CD4-positive, alpha-beta T cell treated with Interleukin-10 for 1 hour (primary cell): ENCODE data around the gene SLC28A3.
"Not testable (repeated sequence)": the region's sequence is repeated elsewhere in the genome, so short reads cannot be mapped to it uniquely, and the experiment has no call there.

Experiments
- DNase-seq: peaks from one replicate; pipeline ENCODE4 v3.0.0-alpha.2; 2020

The SLC28A3 gene, protein sequence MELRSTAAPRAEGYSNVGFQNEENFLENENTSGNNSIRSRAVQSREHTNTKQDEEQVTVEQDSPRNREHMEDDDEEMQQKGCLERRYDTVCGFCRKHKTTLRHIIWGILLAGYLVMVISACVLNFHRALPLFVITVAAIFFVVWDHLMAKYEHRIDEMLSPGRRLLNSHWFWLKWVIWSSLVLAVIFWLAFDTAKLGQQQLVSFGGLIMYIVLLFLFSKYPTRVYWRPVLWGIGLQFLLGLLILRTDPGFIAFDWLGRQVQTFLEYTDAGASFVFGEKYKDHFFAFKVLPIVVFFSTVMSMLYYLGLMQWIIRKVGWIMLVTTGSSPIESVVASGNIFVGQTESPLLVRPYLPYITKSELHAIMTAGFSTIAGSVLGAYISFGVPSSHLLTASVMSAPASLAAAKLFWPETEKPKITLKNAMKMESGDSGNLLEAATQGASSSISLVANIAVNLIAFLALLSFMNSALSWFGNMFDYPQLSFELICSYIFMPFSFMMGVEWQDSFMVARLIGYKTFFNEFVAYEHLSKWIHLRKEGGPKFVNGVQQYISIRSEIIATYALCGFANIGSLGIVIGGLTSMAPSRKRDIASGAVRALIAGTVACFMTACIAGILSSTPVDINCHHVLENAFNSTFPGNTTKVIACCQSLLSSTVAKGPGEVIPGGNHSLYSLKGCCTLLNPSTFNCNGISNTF

DNA sequence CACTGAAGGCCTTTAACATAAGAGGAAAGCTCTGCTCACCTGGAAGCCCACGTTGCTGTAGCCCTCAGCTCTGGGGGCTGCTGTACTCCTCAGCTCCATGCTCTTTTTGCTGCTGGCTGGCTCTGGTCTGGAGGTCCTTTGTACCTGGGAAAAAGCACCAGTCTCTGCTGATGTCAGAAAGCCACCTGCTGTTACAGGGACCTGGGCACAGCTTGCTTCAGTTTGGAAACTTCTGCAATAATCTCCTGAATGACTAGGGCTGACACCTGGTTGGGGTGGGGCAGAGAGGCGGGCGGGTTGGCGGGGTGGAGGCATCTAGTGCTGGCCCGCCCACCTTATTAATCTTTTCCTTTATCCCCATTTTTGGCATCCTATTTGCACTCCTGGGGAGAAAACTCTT is at the start of gene SLC28A3:
Gene SLC28A3 (minus strand): TSS at position 224 of the 400 bp plus-strand sequence. CDS start 125 bp downstream, at position 99.
- no peak for DNase-seq

GRCh38 chr9:84390254-84390653 is 49.7 kb upstream of the SLC28A3 start:
- DNase-seq = not testable (repeated sequence)

GRCh38 chr9:84387821-84388220 is 47.3 kb upstream of the SLC28A3 start:
- DNase-seq = no peak

DNA sequence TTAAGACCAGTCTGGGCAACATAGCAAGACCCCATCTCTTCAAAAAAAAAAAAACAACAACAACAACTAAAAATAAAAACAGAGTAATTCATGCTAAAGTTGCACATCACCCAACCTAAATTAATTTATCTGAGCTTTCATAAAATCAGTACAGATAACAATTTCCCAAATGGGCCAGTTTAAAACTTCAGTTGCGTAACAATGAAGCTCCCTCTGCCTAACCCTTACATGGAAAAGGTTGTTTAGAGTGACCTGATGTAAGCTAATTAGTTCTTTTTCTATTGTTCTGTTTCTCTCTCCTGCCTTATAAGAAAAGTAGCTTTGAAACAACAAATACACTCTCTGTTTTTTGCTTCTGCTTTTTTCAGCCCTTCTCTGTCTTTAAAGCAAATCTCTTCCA is 46.2 kb upstream of the SLC28A3 start:
- no peak for DNase-seq

GRCh38 chr9:84385386-84386040 is 45.0 kb upstream of the SLC28A3 start:
- DNase-seq = no peak

- no peak for DNase-seq
These were observed 44.1 kb upstream of the SLC28A3 start for GRCh38 chr9:84384617-84385016.

GRCh38 chr9:84383178-84383577 is 42.6 kb upstream of the SLC28A3 start:
- DNase-seq = no peak

DNA sequence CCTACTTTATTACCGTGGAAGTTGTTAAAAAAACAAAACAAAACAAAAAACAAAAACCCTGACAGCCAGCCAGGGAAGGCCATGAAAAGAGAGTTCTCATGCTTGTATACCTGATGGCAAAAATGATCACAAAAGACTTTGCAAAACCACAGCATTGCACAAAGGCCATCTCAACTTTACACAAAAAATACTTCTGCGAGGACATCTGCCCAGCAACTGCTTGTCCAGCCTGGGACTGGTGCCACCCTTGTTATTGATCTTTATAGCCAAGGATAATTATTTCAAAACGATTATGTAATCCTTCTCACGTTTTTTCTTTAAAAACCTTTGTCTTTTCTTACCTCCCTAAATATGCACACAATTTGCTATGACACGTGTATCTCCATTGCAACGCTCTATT is 42.2 kb upstream of the SLC28A3 start:
- no peak for DNase-seq

DNA sequence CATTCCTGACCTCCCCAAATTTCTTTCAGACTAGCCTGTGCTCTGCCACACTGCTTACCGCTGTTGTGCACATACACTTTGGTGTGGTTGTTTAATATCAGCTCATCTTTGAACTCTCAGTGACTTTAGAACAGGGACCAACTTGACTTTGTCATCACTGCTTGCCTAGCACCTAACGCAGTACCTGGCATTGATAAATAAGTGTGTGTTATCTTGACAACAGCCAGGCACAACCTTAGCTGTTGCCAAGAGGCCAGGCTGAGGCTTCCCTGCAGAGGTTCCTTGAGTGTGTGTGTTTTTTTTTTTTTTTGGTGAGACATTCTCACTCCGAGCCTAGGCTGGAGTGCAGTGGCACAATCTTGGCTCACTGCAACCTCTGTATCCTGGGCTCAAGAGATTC is 41.0 kb upstream of the SLC28A3 start:
- no peak for DNase-seq

DNA sequence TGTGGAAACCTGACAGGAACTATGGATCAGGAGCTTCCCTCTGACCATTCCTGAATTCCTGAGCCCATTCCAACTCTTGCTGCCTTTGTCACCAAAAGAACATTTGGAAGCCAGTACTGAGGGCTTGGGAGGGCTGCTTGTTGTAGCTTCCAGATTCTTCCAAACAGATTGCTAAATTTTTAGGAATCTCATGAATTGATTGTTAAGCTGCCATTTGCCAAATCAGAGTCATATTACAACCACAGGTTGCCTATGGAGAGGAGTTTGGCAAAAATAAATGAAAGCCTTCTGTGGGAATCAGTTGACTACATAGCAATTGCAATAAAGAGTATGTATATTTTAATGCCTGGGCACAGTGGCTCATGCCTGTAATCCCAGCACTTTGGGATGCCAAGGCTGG is 39.2 kb upstream of the SLC28A3 start:
- DNase-seq = no peak

DNA sequence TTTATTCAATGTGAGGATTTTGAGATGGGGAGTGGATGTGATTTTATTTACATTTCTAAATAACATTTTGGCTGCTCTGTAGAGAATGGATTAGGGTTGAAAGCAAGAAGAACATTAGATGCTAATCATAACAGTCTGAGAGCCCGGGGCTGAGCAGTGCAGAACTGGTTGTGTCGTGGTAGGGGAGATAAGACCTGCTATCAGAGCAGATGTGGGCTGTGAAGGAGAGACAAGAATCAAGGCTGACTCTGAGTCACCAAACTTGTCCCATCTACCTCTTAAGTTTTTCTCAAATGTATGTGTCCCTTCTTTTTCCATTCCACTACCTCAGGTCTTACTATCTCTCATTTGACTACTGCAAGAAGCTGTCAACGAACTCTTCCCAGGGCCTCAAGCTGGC is 35.4 kb upstream of the SLC28A3 start:
- no peak for DNase-seq

GRCh38 chr9:84374516-84374915 is 34.0 kb upstream of the SLC28A3 start:
- DNase-seq = no peak

DNA sequence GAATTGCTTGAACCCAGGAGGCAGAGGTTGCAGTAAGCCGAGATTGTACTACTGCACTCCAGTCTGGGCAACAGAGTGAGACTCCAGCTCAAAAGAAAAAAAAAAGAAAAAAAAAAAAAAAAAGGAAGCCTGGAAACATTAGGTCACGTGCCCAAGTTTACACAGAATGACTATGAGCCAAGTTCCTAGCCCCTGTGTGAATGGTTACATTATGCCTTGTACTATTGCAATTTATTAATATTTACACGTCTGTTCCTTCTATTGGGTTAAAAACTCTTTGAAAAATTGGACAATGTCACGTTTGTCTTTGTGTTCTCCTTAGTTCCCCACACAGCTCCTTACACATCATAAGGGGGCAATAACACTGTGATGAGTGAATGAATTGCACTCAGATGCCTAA is 33.5 kb upstream of the SLC28A3 start:
- DNase-seq = no peak

DNA sequence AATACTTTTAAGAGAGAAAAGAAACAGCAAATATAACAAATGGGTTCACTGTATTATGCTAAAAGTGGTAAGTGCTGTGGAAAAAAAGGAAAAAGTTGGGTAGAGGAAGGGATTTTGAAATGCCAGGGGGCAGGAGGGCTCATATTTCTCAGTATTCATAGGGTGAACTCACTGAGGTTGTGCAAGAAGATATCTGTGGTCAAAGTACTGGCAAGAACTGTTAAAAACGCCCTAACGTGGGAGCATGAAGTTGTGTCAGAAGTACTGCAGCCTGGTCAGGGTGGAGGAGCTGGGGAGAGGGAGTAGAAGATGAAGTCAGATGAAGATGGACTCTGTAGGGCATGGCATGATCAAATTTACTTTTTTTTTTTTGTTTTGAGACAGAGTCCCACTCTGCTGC is 31.2 kb upstream of the SLC28A3 start:
- no peak for DNase-seq

GRCh38 chr9:84368601-84369000 is 28.0 kb upstream of the SLC28A3 start:
- no peak for DNase-seq

DNA sequence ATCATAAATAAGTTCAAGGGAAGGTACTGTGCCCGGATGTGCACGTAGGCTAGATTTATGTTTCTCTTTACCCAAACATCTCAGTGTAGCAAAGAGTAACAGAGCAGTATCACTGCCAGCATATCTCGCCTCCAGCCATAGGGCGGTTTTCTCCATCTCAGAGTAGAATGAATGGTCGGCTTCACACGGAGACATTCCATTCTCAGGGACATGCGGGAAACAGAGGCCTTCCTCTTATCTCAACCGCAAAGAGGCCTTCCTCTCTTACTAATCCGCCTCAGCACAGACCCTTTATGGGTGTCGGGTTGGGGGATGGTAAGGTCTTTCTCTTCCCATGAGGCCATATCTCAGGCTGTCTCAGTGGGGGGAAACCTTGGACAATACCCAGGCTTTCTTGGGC is 27.2 kb upstream of the SLC28A3 start:
- DNase-seq = not testable (repeated sequence)

DNA sequence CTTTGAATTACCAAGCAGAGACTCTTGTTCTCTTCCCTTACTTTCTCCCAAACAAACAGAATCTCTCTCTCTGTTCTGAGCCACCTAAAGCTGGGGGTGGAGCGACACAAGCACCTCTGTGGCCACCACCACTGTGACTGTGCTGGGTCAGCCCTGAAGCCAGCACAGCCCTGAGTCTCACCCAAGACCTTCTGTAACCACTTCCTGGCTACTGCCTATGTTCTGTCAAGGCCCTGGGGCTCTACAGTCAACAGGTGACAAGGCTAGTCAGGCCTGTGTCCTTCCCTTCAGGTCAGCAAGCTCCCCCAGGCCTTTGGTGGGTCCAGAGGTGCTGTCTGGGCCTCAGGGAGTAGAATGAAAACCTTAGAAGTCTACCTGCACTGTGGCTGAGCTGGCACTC is 26.1 kb upstream of the SLC28A3 start:
- no peak for DNase-seq

- not testable (repeated sequence) for DNase-seq
These were observed 24.4 kb upstream of the SLC28A3 start for GRCh38 chr9:84364894-84365490.

GRCh38 chr9:84361645-84362044 is 21.1 kb upstream of the SLC28A3 start:
- DNase-seq = no peak

- no peak for DNase-seq
These were observed 16.7 kb upstream of the SLC28A3 start for GRCh38 chr9:84357275-84357674.

- DNase-seq = no peak
These were observed 13.5 kb upstream of the SLC28A3 start for GRCh38 chr9:84354035-84354434.

- no peak for DNase-seq
These were observed 9.1 kb upstream of the SLC28A3 start for GRCh38 chr9:84349671-84350070.

DNA sequence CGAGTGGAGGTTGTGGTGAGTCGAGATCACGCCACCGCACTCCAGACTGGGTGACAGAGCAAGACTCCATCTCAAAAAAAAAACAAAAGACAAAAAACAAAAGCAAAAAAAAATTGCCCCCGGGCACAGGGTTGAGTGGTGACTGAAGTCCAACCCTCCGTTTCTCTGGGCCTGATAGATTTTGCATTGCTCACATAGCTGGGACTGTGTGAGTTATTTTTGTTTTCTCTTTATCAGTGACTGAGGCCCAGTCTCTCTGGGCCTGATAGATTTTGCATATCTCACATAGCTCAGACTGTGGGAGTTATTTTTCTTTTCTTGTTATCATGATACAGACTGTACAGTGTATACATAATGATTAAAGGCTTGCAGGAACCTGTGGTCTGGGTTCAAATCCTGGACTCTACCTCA is 2.6 kb upstream of the SLC28A3 start:
- no peak for DNase-seq

DNA sequence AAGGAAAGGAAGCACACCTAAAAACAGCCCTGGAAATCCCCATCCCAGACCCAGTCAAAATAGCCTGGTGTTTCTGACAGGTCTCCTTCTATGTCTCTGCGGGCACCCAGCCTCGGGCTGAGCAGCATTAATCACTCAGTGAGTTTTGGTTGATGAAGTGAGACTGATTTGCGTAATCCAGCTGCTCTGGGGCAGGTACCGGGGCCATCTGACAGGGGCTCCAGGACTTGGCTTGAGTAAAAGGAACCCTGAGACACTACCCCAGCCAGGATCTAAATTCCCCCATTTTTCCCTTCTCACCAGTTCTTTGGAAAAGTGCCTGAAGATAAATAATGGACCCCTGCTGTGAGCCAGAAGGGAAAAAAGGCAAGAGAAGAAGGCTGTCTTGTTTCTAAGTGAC is 596 bp downstream of the SLC28A3 start:
- no peak for DNase-seq
